GM19351 (cell line): ENCODE results near the gene IVL.

Source experiments
- ATAC-seq: cut with Tn5 transposase; IDR thresholded peaks from one replicate; pipeline ENCODE4 v1.9.1; 2021; ENCODE audit warnings: mild to moderate bottlenecking, moderate library complexity; ENCODE audit not compliant: unreplicated experiment

Gene IVL, protein sequence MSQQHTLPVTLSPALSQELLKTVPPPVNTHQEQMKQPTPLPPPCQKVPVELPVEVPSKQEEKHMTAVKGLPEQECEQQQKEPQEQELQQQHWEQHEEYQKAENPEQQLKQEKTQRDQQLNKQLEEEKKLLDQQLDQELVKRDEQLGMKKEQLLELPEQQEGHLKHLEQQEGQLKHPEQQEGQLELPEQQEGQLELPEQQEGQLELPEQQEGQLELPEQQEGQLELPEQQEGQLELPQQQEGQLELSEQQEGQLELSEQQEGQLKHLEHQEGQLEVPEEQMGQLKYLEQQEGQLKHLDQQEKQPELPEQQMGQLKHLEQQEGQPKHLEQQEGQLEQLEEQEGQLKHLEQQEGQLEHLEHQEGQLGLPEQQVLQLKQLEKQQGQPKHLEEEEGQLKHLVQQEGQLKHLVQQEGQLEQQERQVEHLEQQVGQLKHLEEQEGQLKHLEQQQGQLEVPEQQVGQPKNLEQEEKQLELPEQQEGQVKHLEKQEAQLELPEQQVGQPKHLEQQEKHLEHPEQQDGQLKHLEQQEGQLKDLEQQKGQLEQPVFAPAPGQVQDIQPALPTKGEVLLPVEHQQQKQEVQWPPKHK

GRCh38 chr1:152907686-152908601 is at the start of gene IVL:
Gene IVL (plus strand): TSS chr1:152908546. CDS start chr1:152909798, 1,252 bp downstream.
- ATAC-seq = peak; percentile 51

DNA sequence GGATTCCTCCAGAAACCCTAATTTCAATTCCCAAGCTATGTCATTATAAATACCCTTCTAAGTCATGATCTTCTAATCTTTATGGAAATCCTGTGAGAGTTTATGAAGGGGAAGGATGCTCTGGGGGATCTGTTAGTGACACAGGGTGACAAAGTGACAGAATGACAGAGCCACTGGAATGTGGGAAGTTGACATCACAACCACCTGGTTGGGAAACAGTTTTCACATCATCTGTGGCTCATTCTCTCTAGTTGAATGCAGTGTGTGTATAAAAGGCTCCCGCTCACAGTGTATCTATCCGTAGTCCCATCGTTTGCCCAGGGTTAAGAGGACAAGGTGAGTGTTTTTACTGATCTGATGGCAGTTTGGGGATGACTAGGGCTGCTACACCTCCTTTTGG is 48.6 kb upstream of the IVL start, which contains the start of gene LCE7A:
Gene LCE7A (plus strand): TSS at position 301 of the 400 bp plus-strand sequence. CDS start 702 bp downstream, outside the sequence.
- ATAC-seq = no peak

DNA sequence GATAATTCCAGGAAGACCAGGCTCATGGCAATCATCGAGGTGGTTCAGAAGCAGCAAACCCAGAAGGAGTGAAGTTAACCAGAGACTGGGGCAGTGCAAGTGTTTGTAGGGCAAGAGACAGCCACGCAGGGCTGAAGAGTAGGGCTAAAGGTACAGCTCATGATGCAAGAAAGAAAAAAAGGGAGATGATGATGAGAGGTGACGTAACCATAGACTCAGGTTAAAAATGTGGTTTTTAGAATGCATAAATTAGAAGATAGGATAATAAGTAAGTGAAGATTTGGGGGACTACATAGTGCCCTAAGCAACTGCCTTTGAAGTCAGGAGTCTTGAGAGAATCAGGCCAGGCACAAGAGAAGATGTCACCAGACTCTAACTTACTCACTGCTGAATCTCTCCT is 48.2 kb upstream of the IVL start:
- ATAC-seq = no peak

DNA sequence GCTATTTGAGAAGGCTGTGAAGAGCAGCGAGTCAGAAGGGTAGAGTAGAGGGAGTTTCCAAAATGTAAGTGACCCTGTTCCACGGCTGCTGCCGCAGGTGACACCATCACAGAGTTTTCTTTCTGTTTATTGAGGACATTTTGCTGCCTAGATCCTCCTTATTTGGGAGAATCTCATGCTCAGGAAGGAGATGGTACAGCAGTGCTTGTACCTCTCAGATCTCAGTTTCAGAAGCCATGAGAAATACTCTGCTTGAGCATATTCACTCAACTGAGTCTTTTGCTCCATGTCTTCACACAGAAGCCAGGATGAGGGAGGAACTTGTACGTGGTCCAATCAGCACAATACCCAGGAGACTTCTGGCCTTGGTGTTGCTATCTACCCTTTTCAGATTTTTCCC is 47.0 kb upstream of the IVL start:
- no peak for ATAC-seq

- ATAC-seq = no peak
These were observed 43.9 kb upstream of the IVL start for GRCh38 chr1:152864443-152864842.

DNA sequence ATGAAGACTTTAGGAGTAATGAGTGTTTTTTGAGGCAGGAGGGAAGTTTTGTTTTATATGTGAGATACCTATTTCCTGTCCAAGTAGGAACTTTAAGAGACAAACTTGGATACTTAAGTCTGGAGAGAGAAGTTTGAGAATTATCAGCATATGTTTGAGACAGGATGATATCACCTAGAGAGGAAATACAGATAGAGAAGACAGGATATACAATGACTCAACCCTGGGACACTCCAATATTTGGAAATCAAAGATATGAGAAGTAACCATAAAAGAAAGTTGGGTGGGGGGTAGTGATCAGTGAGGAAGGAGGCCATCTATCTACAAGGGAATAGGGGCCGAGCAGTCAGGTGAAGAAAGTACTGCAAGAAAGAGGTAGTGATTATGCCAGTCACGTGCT is 42.0 kb upstream of the IVL start:
- ATAC-seq = no peak

- ATAC-seq = peak; percentile 64
These were observed 38.4 kb upstream of the IVL start for GRCh38 chr1:152869808-152870419.

- no peak for ATAC-seq
These were observed 37.3 kb upstream of the IVL start for GRCh38 chr1:152870831-152871730.

DNA sequence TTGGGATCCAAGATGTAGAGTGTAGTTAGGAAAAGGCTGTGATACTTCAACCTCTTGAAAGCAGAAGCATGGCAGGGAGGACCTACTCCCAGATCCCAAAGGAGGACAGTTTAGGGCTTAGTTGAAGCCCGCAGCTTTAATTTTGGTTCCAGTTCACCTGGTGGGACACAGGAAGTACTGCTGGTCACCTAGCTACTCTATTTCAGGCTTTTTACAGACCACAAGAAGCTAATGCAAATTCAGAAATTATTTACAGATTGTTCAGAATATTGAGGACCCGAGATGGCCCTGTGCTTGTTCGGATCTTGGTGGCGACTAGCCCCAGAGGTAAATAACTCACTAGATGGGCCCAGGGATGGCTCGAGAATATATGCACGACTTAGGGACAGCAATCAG is 36.6 kb upstream of the IVL start:
- peak; percentile 74 for ATAC-seq

DNA sequence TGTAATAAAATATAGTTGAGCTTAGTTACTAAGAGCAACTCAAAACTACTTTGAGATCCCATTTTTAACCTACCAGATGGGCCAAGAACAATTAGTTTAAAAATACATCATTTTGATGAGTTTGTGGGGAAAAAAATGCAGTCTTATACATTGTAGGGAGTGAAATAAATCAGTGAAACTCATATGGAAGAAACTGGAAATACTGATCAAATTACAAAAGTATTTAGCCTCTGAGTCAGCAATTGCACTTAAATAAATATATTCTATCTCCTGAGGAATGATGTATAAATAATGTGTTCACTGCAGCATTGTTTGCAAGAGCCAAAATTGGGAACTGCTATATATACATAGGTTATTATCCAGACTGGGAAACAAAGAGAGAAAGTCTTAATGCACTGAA is 34.9 kb upstream of the IVL start:
- no peak for ATAC-seq

DNA sequence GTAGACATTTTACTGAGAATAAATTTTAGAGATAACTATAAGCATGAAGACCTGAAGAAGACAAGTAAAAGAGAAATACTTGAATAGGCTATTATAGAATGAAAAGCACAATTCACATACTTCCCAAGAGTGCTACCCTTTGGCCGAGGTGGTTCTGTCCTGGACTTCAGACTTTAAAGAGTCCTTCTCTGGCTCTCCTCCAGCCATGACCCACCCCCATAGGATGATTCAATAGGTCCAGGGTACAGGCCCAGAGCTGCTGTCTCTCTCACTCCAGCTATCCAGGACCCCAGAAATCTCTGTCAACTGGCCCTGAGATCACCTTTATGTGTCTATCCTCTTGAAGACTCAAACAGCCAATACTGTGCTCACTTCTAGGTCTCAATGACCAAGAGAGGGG is 31.5 kb upstream of the IVL start:
- no peak for ATAC-seq

GRCh38 chr1:152878042-152878441 is 30.3 kb upstream of the IVL start, which contains the start of gene SMCP:
Gene SMCP (plus strand): TSS chr1:152878322. CDS start chr1:152884423, 6,101 bp downstream.
- ATAC-seq = no peak

DNA sequence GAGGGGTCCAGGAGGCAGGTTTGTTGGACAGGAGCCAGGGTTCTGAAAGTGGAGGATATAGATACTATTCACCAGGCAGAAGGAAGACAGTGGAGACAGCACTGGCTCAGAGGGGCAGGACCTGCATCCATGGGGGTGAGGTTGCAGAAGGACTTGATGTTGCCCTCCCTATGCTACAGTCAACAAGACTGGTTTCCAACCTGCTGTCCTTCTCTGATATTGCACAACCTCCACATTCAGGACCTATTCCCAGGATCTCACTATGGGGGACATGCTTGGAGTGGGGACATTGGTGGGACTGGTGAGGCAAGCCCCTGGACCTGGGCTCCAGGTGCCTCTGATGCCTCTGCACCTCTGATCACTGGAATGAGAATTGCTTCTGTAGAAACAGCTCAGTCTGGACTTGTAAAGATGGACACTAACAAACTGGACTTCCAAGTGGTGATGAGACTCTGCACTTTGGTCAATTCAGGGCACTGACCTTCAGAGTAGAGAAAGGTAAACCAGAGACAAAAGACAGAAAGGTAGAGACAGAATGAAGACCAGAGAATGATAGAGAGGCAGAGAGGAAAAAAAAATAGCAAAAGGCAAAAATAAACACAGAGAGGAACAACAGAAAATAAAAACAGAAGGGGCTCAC is 28.7 kb upstream of the IVL start:
- no peak for ATAC-seq

DNA sequence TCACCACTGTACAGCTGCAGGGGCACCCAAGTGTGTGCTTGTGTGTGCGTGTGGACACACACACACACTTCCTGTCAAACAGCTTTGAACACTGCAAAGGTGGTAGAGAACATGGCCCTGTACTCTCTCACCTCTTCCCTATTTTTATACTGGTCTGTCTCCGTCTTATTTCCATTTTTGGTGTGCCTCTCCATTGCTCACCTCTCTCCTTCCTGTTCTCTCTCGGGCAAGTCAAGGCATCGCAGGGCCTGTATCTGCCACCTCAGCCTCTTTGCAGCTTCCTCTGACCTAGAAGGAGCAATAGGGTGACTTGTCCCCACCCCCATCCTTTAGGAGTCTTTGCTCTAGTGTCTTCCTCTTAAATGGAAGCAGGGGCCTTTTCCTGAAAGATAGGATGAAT is 28.0 kb upstream of the IVL start:
- no peak for ATAC-seq

GRCh38 chr1:152880907-152881306 is 27.4 kb upstream of the IVL start:
- peak; percentile 83 for ATAC-seq

- ATAC-seq = no peak
These were observed 24.3 kb upstream of the IVL start for GRCh38 chr1:152884085-152884484.

DNA sequence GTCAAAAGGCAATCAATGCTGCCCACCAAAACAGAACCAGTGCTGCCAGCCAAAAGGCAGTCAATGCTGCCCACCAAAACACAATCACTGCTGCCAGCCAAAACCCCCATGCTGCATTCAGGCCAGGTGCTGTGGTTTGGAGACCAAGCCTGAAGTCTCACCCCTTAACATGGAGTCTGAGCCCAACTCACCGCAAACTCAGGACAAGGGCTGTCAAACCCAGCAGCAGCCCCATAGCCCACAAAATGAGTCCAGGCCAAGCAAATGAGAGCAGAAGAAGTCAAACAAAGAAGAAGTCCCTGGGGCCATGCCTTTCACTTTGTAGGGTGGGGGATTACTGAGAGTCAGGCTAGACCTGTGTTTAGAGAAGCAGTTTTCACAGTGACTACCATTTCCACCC is 23.8 kb upstream of the IVL start:
- ATAC-seq = no peak

DNA sequence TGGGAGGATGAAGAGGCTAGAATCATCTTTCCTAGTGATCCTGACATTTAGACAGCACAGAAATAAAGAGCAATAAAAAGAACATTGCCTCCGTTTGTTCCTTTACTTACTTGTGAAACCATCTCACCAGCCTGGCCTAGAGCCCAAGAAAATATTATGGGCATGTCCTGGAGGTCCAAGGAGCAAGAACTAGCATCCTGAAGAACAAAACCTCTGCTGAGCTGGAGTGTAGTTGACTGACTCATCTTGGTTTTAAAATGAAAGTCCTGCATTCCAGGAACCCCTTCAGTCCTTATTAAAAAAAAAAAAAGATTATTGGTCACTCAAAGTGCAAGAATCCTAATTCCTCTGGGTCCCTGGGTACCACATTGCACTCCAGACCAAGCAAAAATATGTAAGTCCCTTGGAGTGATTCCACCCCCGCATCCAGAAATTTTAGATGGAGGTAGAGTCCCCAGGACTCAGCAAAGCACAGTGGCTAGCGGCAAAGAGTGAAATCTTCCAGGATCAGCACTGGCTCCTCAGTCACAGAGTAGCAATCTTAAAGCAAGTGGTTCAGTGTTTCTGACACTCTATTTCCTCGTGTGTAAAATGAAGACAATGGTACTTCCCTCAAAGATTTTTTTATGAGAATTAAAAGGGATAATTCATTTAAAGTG is 23.3 kb upstream of the IVL start:
- ATAC-seq = no peak

GRCh38 chr1:152886085-152886484 is 22.3 kb upstream of the IVL start:
- no peak for ATAC-seq
